ENCODE data around the gene ZNF284.

GRCh38 chr19:44113138-44113783 is 41.3 kb downstream of the ZNF284 start, which contains the start of gene ZNF225:
- no peak for TF ChIP-seq CTCF (IDR thresholded peaks at IDR 0.05)
- TF ChIP-seq POLR2A (IDR thresholded peaks at IDR 0.05), result peak; percentile 47
